HepG2 (cell line): ENCODE results near the gene RPS6KA2. TPM values are rescaled to one million over a fixed set of nuclear protein-coding genes. Genes with fewer than 3 reads are reported as not detected.

Experiments
- ATAC-seq: fragments of 200-7000 bp; cut with Tn5 transposase; 3 replicates; pipeline ENCODE4 v1.9.1; 2020; ENCODE audit warnings: mild to moderate bottlenecking, moderate library complexity
- BruUV-seq: library from RNA; stranded (reverse); fragments of 400-500 nt; replicated peaks from 2 replicates; lab custom pipeline; 2021; lab: Mats Ljungman, UMichigan
- CTCF ChIA-PET: fragments of 300-600 bp; formaldehyde crosslinking; extraction: SDS; loops from one replicate; lab custom pipeline; 2021; ENCODE audit warnings: low total read pairs, inconsistent platforms, low intra/inter-chr PET ratio; lab: Yijun Ruan, JAX
- POLR2A ChIA-PET: fragments of 350-600 bp; sonication (Branson Sonifier 250); formaldehyde crosslinking; loops from one replicate; lab custom pipeline; 2020; ENCODE audit warnings: antibody characterized with exemption, inconsistent platforms; lab: Yijun Ruan, JAX
- DNase-seq: peaks from one replicate; pipeline ENCODE4 v3.0.0-alpha.2; 2015; ENCODE audit warnings: low spot score
- FAIRE-seq: peaks from 3 replicates; lab custom pipeline; 2011; peaks lifted over from hg19 to GRCh38; lab: Jason Lieb, UNC
- H2AFZ ChIP-seq: one replicate; pipeline ENCODE4 v1.6.1; 2011; ENCODE audit warnings: low read length, inconsistent platforms
- H3K27ac ChIP-seq: fragments of 300-600 bp; 3 replicates; pipeline ENCODE4 v1.8.0; 2011; ENCODE audit warnings: mixed run types, mild to moderate bottlenecking, mixed read lengths, low read length, inconsistent platforms; ENCODE audit not compliant: insufficient read depth; ENCODE audit errors: extremely low read length
- H3K27me3 ChIP-seq, 2 experiments: fragments of 200-600 bp in 1 of 2; 2 replicates in 1 of 2; 3 replicates in 1 of 2; pipeline versions ENCODE4 v1.6.0 to v1.8.0; 2011; ENCODE audit warnings: low read length in 2 of 2, mild to moderate bottlenecking in 2 of 2, moderate library complexity in 2 of 2, inconsistent platforms in 1 of 2; ENCODE audit not compliant: insufficient read depth in 2 of 2, control insufficient read depth in 1 of 2
- H3K36me3 ChIP-seq, 2 experiments: fragments of 200-600 bp in 1 of 2; replicated peaks in 1 of 2; 2 replicates in 1 of 2; 3 replicates in 1 of 2; pipeline versions ENCODE4 v1.5.1 to v1.8.0; 2011; ENCODE audit warnings: low read length in 2 of 2, inconsistent platforms in 1 of 2; ENCODE audit not compliant: insufficient read depth in 2 of 2, control insufficient read depth in 1 of 2
- H3K4me1 ChIP-seq: 2 replicates; pipeline ENCODE4 v1.5.1; 2012; ENCODE audit warnings: low read length, inconsistent platforms; ENCODE audit not compliant: insufficient read depth
- H3K4me2 ChIP-seq: 2 replicates; pipeline ENCODE4 v1.6.0; 2011; ENCODE audit warnings: low read depth, low read length, inconsistent platforms
- H3K4me3 ChIP-seq, 3 experiments: fragments of 200-600 bp in 1 of 3; sonication (generic), shearing (Covaris generic) in 1 of 3; replicated peaks in 1 of 3; 2 replicates each; pipeline ENCODE4 v1.5.1; 2011 to 2016; ENCODE audit warnings: low read length in 3 of 3, inconsistent platforms in 2 of 3, low read depth in 2 of 3, mild to moderate bottlenecking in 2 of 3, control low read depth in 1 of 3, mixed read lengths in 1 of 3; ENCODE audit not compliant: insufficient read depth in 1 of 3
- H3K79me2 ChIP-seq: one replicate; pipeline ENCODE4 v1.6.1; 2011; ENCODE audit warnings: low read length, inconsistent platforms; ENCODE audit not compliant: insufficient read depth
- H3K9ac ChIP-seq: 2 replicates; pipeline ENCODE4 v1.6.0; 2011; ENCODE audit warnings: mild to moderate bottlenecking, low read depth, low read length, inconsistent platforms; ENCODE audit not compliant: insufficient read depth
- H3K9me3 ChIP-seq: 2 replicates; pipeline ENCODE4 v1.5.1; 2012; ENCODE audit warnings: mild to moderate bottlenecking, low read length
- H4K20me1 ChIP-seq: 2 replicates; pipeline ENCODE4 v1.6.0; 2011; ENCODE audit warnings: inconsistent platforms, mild to moderate bottlenecking, low read length, moderate library complexity; ENCODE audit not compliant: insufficient read depth
- E2F5 ChIP-seq: sonication (generic); formaldehyde crosslinking; conservative IDR thresholded peaks from 2 replicates; pipeline ENCODE4 v1.4.0; 2020; ENCODE audit warnings: missing genetic modification reagents
- GLMP ChIP-seq: sonication (generic); formaldehyde crosslinking; IDR thresholded peaks from 2 replicates; pipeline ENCODE4 v1.9.0; 2021; ENCODE audit warnings: missing genetic modification reagents, mild to moderate bottlenecking, borderline replicate concordance
- GRHL1 ChIP-seq: sonication (generic); formaldehyde crosslinking; conservative IDR thresholded peaks from 2 replicates; pipeline ENCODE4 v1.8.0; 2022; ENCODE audit warnings: missing genetic modification reagents
- KLF13 ChIP-seq: sonication (generic); formaldehyde crosslinking; IDR thresholded peaks from 2 replicates; pipeline ENCODE4 v1.4.0; 2020; ENCODE audit warnings: mild to moderate bottlenecking, missing genetic modification reagents
- KLF15 ChIP-seq: sonication (generic); formaldehyde crosslinking; IDR thresholded peaks from 2 replicates; pipeline ENCODE4 v1.8.1; 2023; ENCODE audit warnings: borderline replicate concordance, mild to moderate bottlenecking, inconsistent platforms, missing genetic modification reagents, mixed read lengths
- PTBP1 ChIP-seq: fragments of 200-400 bp; formaldehyde crosslinking; IDR thresholded peaks from 2 replicates; pipeline ENCODE4 v1.6.1; 2018; ENCODE audit warnings: low read length, low read depth; ENCODE audit not compliant: poor library complexity, severe bottlenecking
- TEAD2 ChIP-seq: sonication (generic); formaldehyde crosslinking; IDR thresholded peaks from 2 replicates; pipeline ENCODE4 v1.9.0; 2021; ENCODE audit warnings: missing genetic modification reagents
- ZBTB20 ChIP-seq: sonication (generic); formaldehyde crosslinking; IDR thresholded peaks from 2 replicates; pipeline ENCODE4 v1.8.1; 2023; ENCODE audit warnings: missing genetic modification reagents, low read depth, mild to moderate bottlenecking, borderline replicate concordance
- ZBTB46 ChIP-seq: sonication (generic); formaldehyde crosslinking; IDR thresholded peaks from 2 replicates; pipeline ENCODE4 v1.4.0; 2020; ENCODE audit warnings: mild to moderate bottlenecking, missing genetic modification reagents, borderline replicate concordance
- ZFAT ChIP-seq: sonication (generic); formaldehyde crosslinking; conservative IDR thresholded peaks from 2 replicates; pipeline ENCODE4 v1.8.1; 2023; ENCODE audit warnings: missing genetic modification reagents, inconsistent platforms
- ZNF256 ChIP-seq: sonication (generic); formaldehyde crosslinking; conservative IDR thresholded peaks from 2 replicates; pipeline ENCODE4 v1.4.0; 2020; ENCODE audit warnings: missing genetic modification reagents
- ZNF274 ChIP-seq: sonication (generic); formaldehyde crosslinking; IDR thresholded peaks from 2 replicates; pipeline ENCODE4 v1.5.1; 2020; ENCODE audit warnings: mild to moderate bottlenecking, missing genetic modification reagents
- ZNF432 ChIP-seq: sonication (generic); formaldehyde crosslinking; IDR thresholded peaks from 2 replicates; pipeline ENCODE4 v1.5.0; 2020; ENCODE audit warnings: missing genetic modification reagents, mild to moderate bottlenecking, borderline replicate concordance
- ZSCAN22 ChIP-seq: sonication (generic); formaldehyde crosslinking; IDR thresholded peaks from 2 replicates; pipeline ENCODE4 v1.4.0; 2020; ENCODE audit warnings: mild to moderate bottlenecking, missing genetic modification reagents
- WGBS: methylation state at CpG from one replicate; pipeline ENCODE4 v1.1.6; 2017; ENCODE audit warnings: low lambda C conversion rate; 5-methylcytosine and 5-hydroxymethylcytosine counted together
- in situ Hi-C: cut with HindIII; loops from 2 replicates; pipeline ENCODE4 v1.10.0; 2017; ENCODE audit warnings: low pct_unique_long_range_greater_than_20kb; ENCODE audit not compliant: extremely low pct_ligation_motif_present
- intact Hi-C: fragments of 100-400 bp; cut with micrococcal nuclease; formaldehyde crosslinking; loops from one replicate; pipeline ENCODE4 v1.10.0; 2022; ENCODE audit not compliant: unreplicated experiment
- polyA plus RNA-seq, 8 experiments: library from polyadenylated mRNA; depleted of rRNA in 3 of 8; stranded (reverse) in 7 of 8; unstranded in 1 of 8; fragments of >200 nt; fragmentation: Illumina TruSeq in 4 of 8; extraction: Trizol in 4 of 8; gene quantifications; 2 replicates each; pipeline versions ENCODE4 v1.2.1 to v1.2.3, GENCODE V29; 2011 to 2016; ENCODE audit warnings: low read depth in 4 of 8, missing spikeins in 1 of 8, mixed read lengths in 1 of 8; ENCODE audit not compliant: insufficient read depth in 1 of 8
- total RNA-seq, 5 experiments: library from RNA; depleted of rRNA; stranded (reverse); fragments of >200 nt; fragmentation: Illumina TruSeq; extraction: Trizol; gene quantifications; 2 replicates each; pipeline ENCODE4 v1.2.3, GENCODE V29; 2016; ENCODE audit warnings: low read depth in 1 of 5
- TF ChIP-seq, protein P1 (sequence below): conservative IDR thresholded peaks from 2 replicates; pipeline ENCODE4 v1.6.1; 2018; ENCODE audit warnings: missing genetic modification reagents

The RPS6KA2 gene
- total and polyA plus RNA-seq, 2 of the 13 experiments (the other 11 are each of a cell fraction or from before 2014, with no cell fraction given) = 0.22 to 0.38 TPM

GRCh38 chr6:166640342-166641043 is 13.4 kb upstream of the RPS6KA2 start:
- no peak for FAIRE-seq
- Histone ChIP-seq H3K27ac (no peak overlapping the region), H3K36me3 (no peaks in the 10 kb centered on the region), H3K9me3 (no peaks in the 10 kb centered on the region), H3K4me1 (no peaks in the 10 kb centered on the region), H3K27me3 (peaks cover 8 to 57% of the 10 kb centered on the region in 2 experiments), H2AFZ (no peak overlapping the region), H3K9ac (no peak overlapping the region), H3K4me2 (no peak overlapping the region), H3K4me3 (no peak overlapping the region), H4K20me1 (no peaks in the 10 kb centered on the region; the same call in 1 of the 2 replicates), H3K79me2 (no peaks in the 10 kb centered on the region)
- ATAC-seq = peak; percentile 40; the same call in 1 of the 3 replicates
- ChIA-PET CTCF (no interaction called here), POLR2A (no interaction called here)
- WGBS = 17% methylated on average over 19 of the region's 19 CpGs
- no peak for DNase-seq
- intact Hi-C loops = no loop called here
- in situ Hi-C loops = no loop called here
- BruUV-seq = no TSS peak
- no peak for TF ChIP-seq ZNF256 (CRISPR knock-in tag)
- no peak for TF ChIP-seq ZBTB46 (CRISPR knock-in tag)
- no peak for TF ChIP-seq ZSCAN22 (CRISPR knock-in tag)
- no peak for TF ChIP-seq GRHL1
- no peak for TF ChIP-seq TEAD2 (CRISPR knock-in tag)
- no peak for TF ChIP-seq KLF15 (CRISPR knock-in tag)
- no peak for TF ChIP-seq GLMP (CRISPR knock-in tag)
- TF ChIP-seq, protein P1, sequence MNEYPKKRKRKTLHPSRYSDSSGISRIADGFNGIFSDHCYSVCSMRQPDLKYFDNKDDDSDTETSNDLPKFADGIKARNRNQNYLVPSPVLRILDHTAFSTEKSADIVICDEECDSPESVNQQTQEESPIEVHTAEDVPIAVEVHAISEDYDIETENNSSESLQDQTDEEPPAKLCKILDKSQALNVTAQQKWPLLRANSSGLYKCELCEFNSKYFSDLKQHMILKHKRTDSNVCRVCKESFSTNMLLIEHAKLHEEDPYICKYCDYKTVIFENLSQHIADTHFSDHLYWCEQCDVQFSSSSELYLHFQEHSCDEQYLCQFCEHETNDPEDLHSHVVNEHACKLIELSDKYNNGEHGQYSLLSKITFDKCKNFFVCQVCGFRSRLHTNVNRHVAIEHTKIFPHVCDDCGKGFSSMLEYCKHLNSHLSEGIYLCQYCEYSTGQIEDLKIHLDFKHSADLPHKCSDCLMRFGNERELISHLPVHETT (CRISPR knock-in tag) = no peak
- no peak for TF ChIP-seq ZBTB20 (CRISPR knock-in tag)
- no peak for TF ChIP-seq E2F5 (CRISPR knock-in tag)
- TF ChIP-seq ZNF274 (CRISPR knock-in tag) = no peak
- no peak for TF ChIP-seq ZFAT (CRISPR knock-in tag)
- no peak for TF ChIP-seq PTBP1
- no peak for TF ChIP-seq ZNF432
- TF ChIP-seq KLF13 = no peak
